Ovary (tissue), 9 donors: ENCODE data around the gene TRIO. TPM values are rescaled to one million over a fixed set of nuclear protein-coding genes. Genes with fewer than 3 reads are reported as not detected.

Experiments used
- DNase-seq, 5 donors: peaks; one replicate each; pipeline ENCODE4 v3.0.0-alpha.2; 2019 to 2020
- H3K27ac ChIP-seq, 2 donors: fragments of 200-600 bp; one replicate each; pipeline versions ENCODE4 v1.5.1 to v1.8.0; 2019 to 2022
- H3K27me3 ChIP-seq: fragments of 200-600 bp; one replicate; pipeline ENCODE4 v1.8.0; 2022
- H3K36me3 ChIP-seq: fragments of 200-600 bp; sonication (generic); one replicate; pipeline ENCODE4 v1.5.1; 2019
- H3K4me1 ChIP-seq: one replicate; pipeline ENCODE4 v1.8.1; 2013; ENCODE audit warnings: mild to moderate bottlenecking, moderate library complexity; ENCODE audit not compliant: insufficient read depth
- H3K4me3 ChIP-seq: fragments of 200-600 bp; sonication (generic); one replicate; pipeline ENCODE4 v1.5.1; 2017
- H3K9me3 ChIP-seq, 2 donors: fragments of 200-600 bp in 1 of 2; sonication (generic) in 1 of 2; one replicate each; pipeline versions ENCODE4 v1.5.1 to v1.8.1; 2013 to 2019; ENCODE audit warnings: mild to moderate bottlenecking in 1 of 2, moderate library complexity in 1 of 2
- EP300 ChIP-seq: sonication (generic); formaldehyde crosslinking; IDR thresholded peaks from one replicate; pipeline ENCODE4 v1.6.1; 2017; ENCODE audit warnings: antibody characterized with exemption
- POLR2A ChIP-seq: fragments of 450-650 bp; IDR thresholded peaks from one replicate; pipeline ENCODE4 v1.6.1; 2017; ENCODE audit warnings: antibody characterized with exemption, mild to moderate bottlenecking, moderate library complexity
- WGBS, 3 donors: extraction: QIAGEN DNeasy Blood & Tissue Kit in 1 of 3; methylation state at CpG; one replicate each; pipeline versions ENCODE4 v1.1.5 to v1.1.7; 2013 to 2017; 5-methylcytosine and 5-hydroxymethylcytosine counted together
- intact Hi-C, 4 donors: fragments of 100-400 bp; cut with DNase I; formaldehyde crosslinking; loops; one replicate each; pipeline versions ENCODE4 v1.11.0 to v1.15.1; 2022 to 2023
- polyA plus RNA-seq, 2 donors: library from polyadenylated mRNA; stranded (reverse); fragments of 200-250 nt in 1 of 2; fragments of 350-450 nt in 1 of 2; fragmentation: Illumina TruSeq in 1 of 2; extraction: RNeasy Lipid Tissue Mini Kit (QIAGEN cat#74804) in 1 of 2; gene quantifications; one replicate each; pipeline ENCODE4 v1.2.3, GENCODE V29; 2013 to 2014
- total RNA-seq, 7 donors: library from RNA; depleted of rRNA in 2 of 7; stranded (reverse); fragments of >200 nt in 2 of 7; fragmentation: NEBNext Ultra II Directional in 3 of 7; extraction: Animal tissue kit (Norgen Biotek cat#: 25700) in 3 of 7; gene quantifications; one replicate each; pipeline versions ENCODE4 v1.1.0 to v1.2.4, GENCODE V29; 2016 to 2023
- TF ChIP-seq, protein P1 (sequence below), 3 donors: fragments of 450-650 bp in 2 of 3; fragments of 200-600 bp in 1 of 3; IDR thresholded peaks; one replicate each; pipeline versions ENCODE4 v1.5.1 to v1.8.0; 2016 to 2022; ENCODE audit warnings: antibody characterized with exemption in 3 of 3, mild to moderate bottlenecking in 1 of 3
- donor health status: DM: no; HTN: no; CAD: no; lungs with moderate emphysema.
- donor health status: DM: no; HTN: no; CAD: no.
- donor health status: Bipolar disorder and iron deficiency.
- donor health status: DM: yes; HTN: yes; CAD: no.
- donor health status: DM: no; HTN: no; CAD: no.
- donor health status: DM: yes; HTN: yes; CAD: no.

TRIO gene
- total and polyA plus RNA-seq, 9 donors = 58.4 to 268 (median 125) TPM

DNA sequence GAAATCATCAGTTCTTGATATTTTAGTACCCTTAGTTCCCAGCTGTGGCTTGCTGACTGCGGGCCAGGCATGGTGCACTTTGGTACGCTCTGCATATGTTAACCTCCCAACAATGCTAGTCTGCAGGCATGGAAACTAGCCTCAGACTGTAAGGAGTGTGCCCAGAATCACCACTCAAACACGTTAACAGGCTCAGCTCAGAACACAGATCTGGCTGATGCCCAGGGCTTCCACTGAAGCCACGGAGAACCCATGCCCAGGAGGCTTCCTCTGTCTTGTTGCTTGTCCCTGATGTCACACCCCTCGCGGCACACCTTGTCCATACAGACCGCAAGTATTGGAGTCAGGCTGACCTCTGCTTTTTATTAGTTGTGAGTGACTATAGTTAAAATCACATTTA is 251.2 kb downstream of the TRIO start:
- Histone ChIP-seq H3K27ac (no peak overlapping the region), H3K36me3 (no peaks in the 10 kb centered on the region), H3K4me1 (peaks cover 2% of the 10 kb centered on the region), H3K9me3 (no peaks in the 10 kb centered on the region), H3K4me3 (no peak overlapping the region), H3K27me3 (no peaks in the 10 kb centered on the region)
- 84 to 92% (median 91%) methylated on average over 7 of the region's 7 CpGs for WGBS, 3 donors
- TF ChIP-seq, protein P1, sequence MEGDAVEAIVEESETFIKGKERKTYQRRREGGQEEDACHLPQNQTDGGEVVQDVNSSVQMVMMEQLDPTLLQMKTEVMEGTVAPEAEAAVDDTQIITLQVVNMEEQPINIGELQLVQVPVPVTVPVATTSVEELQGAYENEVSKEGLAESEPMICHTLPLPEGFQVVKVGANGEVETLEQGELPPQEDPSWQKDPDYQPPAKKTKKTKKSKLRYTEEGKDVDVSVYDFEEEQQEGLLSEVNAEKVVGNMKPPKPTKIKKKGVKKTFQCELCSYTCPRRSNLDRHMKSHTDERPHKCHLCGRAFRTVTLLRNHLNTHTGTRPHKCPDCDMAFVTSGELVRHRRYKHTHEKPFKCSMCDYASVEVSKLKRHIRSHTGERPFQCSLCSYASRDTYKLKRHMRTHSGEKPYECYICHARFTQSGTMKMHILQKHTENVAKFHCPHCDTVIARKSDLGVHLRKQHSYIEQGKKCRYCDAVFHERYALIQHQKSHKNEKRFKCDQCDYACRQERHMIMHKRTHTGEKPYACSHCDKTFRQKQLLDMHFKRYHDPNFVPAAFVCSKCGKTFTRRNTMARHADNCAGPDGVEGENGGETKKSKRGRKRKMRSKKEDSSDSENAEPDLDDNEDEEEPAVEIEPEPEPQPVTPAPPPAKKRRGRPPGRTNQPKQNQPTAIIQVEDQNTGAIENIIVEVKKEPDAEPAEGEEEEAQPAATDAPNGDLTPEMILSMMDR (IDR thresholded peaks at IDR 0.05) = no peak
- TF ChIP-seq EP300 (no peak), POLR2A (no peak)
- DNase-seq = no peak
- intact Hi-C loops = no loop called here

DNA sequence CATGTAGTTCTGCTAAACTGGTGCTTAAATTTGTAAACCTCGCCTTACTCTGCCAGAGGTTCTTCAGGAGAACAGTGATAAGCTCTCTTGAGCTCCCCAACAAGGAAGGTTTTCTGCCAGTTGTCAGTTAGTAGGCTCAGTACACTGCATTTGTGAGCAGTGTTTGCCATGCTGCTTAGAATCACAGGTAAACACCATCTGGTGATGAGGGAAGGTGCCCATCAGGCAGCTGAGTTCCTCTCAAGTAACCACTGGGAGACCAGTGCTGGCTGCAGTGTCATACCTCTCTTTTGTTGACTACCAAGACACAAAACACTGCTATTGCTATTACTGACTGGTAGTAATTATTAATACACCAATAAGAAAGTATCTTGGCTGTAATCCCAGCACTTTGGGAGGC is 252.3 kb downstream of the TRIO start:
- WGBS, 3 donors = 90 to 97% (median 94%) methylated on average over 1 of the region's 1 CpG

DNA sequence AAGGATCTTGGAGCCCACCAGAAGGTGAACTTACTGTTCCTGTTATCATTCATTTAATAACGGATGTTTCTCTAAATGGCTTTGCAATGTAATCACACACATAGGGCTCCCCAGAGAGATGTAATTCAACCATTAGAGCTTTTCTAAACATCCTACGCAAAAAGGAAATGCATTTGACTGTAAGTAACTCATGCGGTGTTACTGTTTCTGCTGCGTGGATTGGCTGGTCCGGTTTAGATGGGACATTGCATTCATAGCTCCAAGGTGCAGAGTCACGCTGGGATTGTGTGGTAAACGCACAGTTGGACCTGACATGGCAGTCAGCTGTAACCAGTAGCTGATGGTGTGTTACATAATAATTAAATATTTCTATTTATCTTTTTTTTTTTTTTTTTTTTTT is 252.9 kb downstream of the TRIO start:
- 81 to 93% (median 92%) methylated on average over 7 of the region's 7 CpGs for WGBS, 3 donors
- Histone ChIP-seq H3K27me3 (no peaks in the 10 kb centered on the region), H3K36me3 (no peaks in the 10 kb centered on the region), H3K9me3 (no peaks in the 10 kb centered on the region), H3K4me1 (peaks cover 2% of the 10 kb centered on the region), H3K27ac (no peak overlapping the region), H3K4me3 (no peak overlapping the region)
- no peak for TF ChIP-seq EP300
- TF ChIP-seq, protein P1 (IDR thresholded peaks at IDR 0.05) = no peak
- TF ChIP-seq POLR2A = no peak
- no peak for DNase-seq
- intact Hi-C loops = loop anchor here in 1 of 4 donors (5.0 kb wide), 1 partner anchor 186 kb away; the partner anchor contains the start of gene OTULINL

More for the DNA sequence above, 252.3 kb downstream of the TRIO start:
- intact Hi-C loops = loop anchor here in 1 of 4 donors (5.0 kb wide), 1 partner anchor 187 kb away; the partner anchor contains the start of gene OTULINL
- Histone ChIP-seq H3K9me3 (no peaks in the 10 kb centered on the region), H3K27ac (no peak overlapping the region), H3K36me3 (no peaks in the 10 kb centered on the region), H3K27me3 (no peaks in the 10 kb centered on the region), H3K4me3 (no peak overlapping the region), H3K4me1 (peaks cover 2% of the 10 kb centered on the region)
- DNase-seq = no peak
- no peak for TF ChIP-seq EP300
- no peak for TF ChIP-seq POLR2A
- TF ChIP-seq, protein P1 (IDR thresholded peaks at IDR 0.05) = no peak

DNA sequence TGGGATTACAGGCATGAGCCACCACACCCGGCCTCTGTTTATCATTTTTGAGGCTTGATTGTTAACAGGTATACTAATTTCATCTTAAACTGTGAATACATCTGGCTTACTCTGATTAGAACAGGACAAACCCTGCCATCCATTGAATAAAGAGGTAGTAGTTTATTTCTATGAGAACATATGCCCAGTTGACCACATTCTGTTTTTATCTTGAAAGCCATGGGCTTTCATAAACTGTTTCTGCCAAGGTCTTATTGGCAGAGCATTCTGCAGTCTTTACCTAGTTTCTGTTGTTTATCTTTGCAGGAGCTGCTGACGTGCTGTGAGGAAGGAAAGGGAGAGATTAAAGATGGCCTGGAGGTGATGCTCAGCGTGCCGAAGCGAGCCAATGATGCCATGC is 253.6 kb downstream of the TRIO start:
- Histone ChIP-seq H3K4me1 (peaks cover 2% of the 10 kb centered on the region), H3K9me3 (no peaks in the 10 kb centered on the region), H3K4me3 (no peak overlapping the region), H3K27me3 (no peaks in the 10 kb centered on the region), H3K27ac (no peak overlapping the region), H3K36me3 (no peaks in the 10 kb centered on the region)
- no peak for DNase-seq
- intact Hi-C loops = loop anchor here in 2 of 4 donors (1.0 to 5.0 kb wide), 2 partner anchors 32 to 186 kb away; partner anchors contain the start of gene OTULINL (in 1 of the 2)
- TF ChIP-seq, protein P1 (IDR thresholded peaks at IDR 0.05) = no peak
- TF ChIP-seq POLR2A (no peak), EP300 (no peak)
- WGBS, 3 donors = 83 to 88% (median 83%) methylated on average over 5 of the region's 5 CpGs
